ENCODE measurements around the gene KRT75. TPM values are rescaled to one million over a fixed set of nuclear protein-coding genes. Genes with fewer than 3 reads are reported as not detected.

Gene KRT75
- total and polyA plus RNA-seq, 2 of the 13 experiments (the other 11 are each of a cell fraction or from before 2014, with no cell fraction given), result not detected

DNA sequence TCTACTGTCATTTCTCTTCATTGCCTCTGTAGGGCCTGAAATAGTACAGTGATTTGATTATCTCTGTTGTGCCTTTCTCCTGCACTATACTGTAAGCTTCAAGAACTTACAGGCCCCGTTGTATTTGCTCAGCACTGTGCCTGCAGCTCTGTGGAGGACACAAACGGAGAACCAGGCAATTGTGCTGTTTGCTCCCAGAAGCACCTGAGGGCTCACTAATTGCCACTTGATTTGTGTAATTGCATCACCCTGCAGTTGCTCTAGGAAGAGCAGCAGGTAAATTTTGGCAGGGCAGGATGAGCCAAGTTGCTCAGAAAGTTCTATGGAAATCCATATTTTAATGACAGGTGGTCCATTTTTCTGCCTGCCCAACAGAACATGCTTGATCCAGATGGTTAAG lies 16.4 kb downstream of the KRT75 start:
- no peak overlapping the region for H3K4me3 ChIP-seq (replicated peaks in 1 of 3; ENCODE audit: insufficient read depth in 1 of 3, low read depth in 2 of 3, low read length in 3 of 3)
- no peaks in the 10 kb centered on the region for H3K9me3 ChIP-seq (ENCODE audit: low read length)
- intact Hi-C loops (cut with micrococcal nuclease; ENCODE audit: unreplicated experiment) (no loop called here), in situ Hi-C loops (cut with HindIII; ENCODE audit: extremely low pct_ligation_motif_present, low pct_unique_long_range_greater_than_20kb) (no loop called here)
- no TSS peak for BruUV-seq (replicated peaks)
- FAIRE-seq, result no peak
- H3K79me2 ChIP-seq (ENCODE audit: insufficient read depth, low read length), result no peaks in the 10 kb centered on the region
- ATAC-seq, result no peak
- no peak overlapping the region for H2AFZ ChIP-seq (ENCODE audit: low read length)
- ChIA-PET CTCF (ENCODE audit: low intra/inter-chr PET ratio, low total read pairs) (no interaction called here), POLR2A (no interaction called here)
- H3K4me2 ChIP-seq (ENCODE audit: low read depth, low read length), result no peak overlapping the region
- peaks cover 0 to 7% of the 10 kb centered on the region in 2 experiments; a peak in 1 of 5 replicates for H3K27me3 ChIP-seq (ENCODE audit: control insufficient read depth in 1 of 2, insufficient read depth in 2 of 2, low read length in 2 of 2)
- DNase-seq (ENCODE audit: low spot score), result no peak
- 0% methylated on average over 2 of the region's 2 CpGs for WGBS (ENCODE audit: low lambda C conversion rate)
- H3K27ac ChIP-seq (ENCODE audit: extremely low read length, insufficient read depth, low read length), result no peak overlapping the region
- H4K20me1 ChIP-seq (ENCODE audit: insufficient read depth, low read length), result no peaks in the 10 kb centered on the region
- no peaks in the 10 kb centered on the region for H3K36me3 ChIP-seq (replicated peaks in 1 of 2; ENCODE audit: control insufficient read depth in 1 of 2, insufficient read depth in 2 of 2, low read length in 2 of 2)
- H3K9ac ChIP-seq (ENCODE audit: insufficient read depth, low read depth, low read length), result no peak overlapping the region
- H3K4me1 ChIP-seq (ENCODE audit: insufficient read depth, low read length), result no peaks in the 10 kb centered on the region
- TF ChIP-seq HNRNPL (IDR thresholded peaks at IDR 0.05; ENCODE audit: low read depth, low read length) (no peak), MBNL3 (CRISPR knock-in tag; conservative IDR thresholded peaks at IDR 0.05) (no peak), JUN (CRISPR knock-in tag; IDR thresholded peaks at IDR 0.05) (no peak), UBTF (CRISPR knock-in tag; IDR thresholded peaks at IDR 0.05) (no peak), KLF11 (CRISPR knock-in tag; IDR thresholded peaks at IDR 0.05) (no peak), HOXA5 (CRISPR knock-in tag; IDR thresholded peaks at IDR 0.05) (no peak), ZNF33A (CRISPR knock-in tag; IDR thresholded peaks at IDR 0.05; ENCODE audit: borderline replicate concordance) (no peak), ZNF513 (CRISPR knock-in tag; conservative IDR thresholded peaks at IDR 0.05) (no peak), ZNF691 (CRISPR knock-in tag; IDR thresholded peaks at IDR 0.05; ENCODE audit: borderline replicate concordance, low read depth) (no peak), CAMTA2 (CRISPR knock-in tag; IDR thresholded peaks at IDR 0.05; ENCODE audit: borderline replicate concordance) (no peak), RXRA (CRISPR knock-in tag; IDR thresholded peaks at IDR 0.05) (no peak), MBD4 (IDR thresholded peaks at IDR 0.05; ENCODE audit: borderline replicate concordance, low read length) (no peak)
- TF ChIP-seq, protein P1, sequence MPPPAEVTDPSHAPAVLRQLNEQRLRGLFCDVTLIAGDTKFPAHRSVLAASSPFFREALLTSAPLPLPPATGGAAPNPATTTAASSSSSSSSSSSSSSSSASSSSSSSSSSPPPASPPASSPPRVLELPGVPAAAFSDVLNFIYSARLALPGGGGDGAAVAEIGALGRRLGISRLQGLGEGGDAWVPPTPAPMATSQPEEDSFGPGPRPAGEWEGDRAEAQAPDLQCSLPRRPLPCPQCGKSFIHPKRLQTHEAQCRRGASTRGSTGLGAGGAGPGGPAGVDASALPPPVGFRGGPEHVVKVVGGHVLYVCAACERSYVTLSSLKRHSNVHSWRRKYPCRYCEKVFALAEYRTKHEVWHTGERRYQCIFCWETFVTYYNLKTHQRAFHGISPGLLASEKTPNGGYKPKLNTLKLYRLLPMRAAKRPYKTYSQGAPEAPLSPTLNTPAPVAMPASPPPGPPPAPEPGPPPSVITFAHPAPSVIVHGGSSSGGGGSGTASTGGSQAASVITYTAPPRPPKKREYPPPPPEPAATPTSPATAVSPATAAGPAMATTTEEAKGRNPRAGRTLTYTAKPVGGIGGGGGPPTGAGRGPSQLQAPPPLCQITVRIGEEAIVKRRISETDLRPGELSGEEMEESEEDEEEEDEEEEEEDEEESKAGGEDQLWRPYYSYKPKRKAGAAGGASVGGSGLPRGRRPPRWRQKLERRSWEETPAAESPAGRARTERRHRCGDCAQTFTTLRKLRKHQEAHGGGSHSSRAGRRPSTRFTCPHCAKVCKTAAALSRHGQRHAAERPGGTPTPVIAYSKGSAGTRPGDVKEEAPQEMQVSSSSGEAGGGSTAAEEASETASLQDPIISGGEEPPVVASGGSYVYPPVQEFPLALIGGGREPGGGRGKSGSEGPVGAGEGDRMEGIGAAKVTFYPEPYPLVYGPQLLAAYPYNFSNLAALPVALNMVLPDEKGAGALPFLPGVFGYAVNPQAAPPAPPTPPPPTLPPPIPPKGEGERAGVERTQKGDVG (CRISPR knock-in tag; IDR thresholded peaks at IDR 0.05; ENCODE audit: borderline replicate concordance), result no peak
- TF ChIP-seq, protein P2, sequence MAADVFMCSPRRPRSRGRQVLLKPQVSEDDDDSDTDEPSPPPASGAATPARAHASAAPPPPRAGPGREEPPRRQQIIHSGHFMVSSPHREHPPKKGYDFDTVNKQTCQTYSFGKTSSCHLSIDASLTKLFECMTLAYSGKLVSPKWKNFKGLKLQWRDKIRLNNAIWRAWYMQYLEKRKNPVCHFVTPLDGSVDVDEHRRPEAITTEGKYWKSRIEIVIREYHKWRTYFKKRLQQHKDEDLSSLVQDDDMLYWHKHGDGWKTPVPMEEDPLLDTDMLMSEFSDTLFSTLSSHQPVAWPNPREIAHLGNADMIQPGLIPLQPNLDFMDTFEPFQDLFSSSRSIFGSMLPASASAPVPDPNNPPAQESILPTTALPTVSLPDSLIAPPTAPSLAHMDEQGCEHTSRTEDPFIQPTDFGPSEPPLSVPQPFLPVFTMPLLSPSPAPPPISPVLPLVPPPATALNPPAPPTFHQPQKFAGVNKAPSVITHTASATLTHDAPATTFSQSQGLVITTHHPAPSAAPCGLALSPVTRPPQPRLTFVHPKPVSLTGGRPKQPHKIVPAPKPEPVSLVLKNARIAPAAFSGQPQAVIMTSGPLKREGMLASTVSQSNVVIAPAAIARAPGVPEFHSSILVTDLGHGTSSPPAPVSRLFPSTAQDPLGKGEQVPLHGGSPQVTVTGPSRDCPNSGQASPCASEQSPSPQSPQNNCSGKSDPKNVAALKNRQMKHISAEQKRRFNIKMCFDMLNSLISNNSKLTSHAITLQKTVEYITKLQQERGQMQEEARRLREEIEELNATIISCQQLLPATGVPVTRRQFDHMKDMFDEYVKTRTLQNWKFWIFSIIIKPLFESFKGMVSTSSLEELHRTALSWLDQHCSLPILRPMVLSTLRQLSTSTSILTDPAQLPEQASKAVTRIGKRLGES (CRISPR knock-in tag; IDR thresholded peaks at IDR 0.05; ENCODE audit: borderline replicate concordance), result no peak
